Neutrophil (primary cell): ENCODE measurements around the gene MUC5B.

Source experiments
- H3K27ac ChIP-seq: fragments of 200-600 bp; sonication (generic); 2 replicates; pipeline ENCODE4 v1.5.1; 2016; ENCODE audit warnings: mild to moderate bottlenecking, moderate library complexity
- H3K27me3 ChIP-seq: fragments of 200-600 bp; sonication (generic); 2 replicates; pipeline ENCODE4 v1.6.0; 2016; ENCODE audit warnings: mild to moderate bottlenecking
- H3K36me3 ChIP-seq: fragments of 200-600 bp; sonication (generic); 2 replicates; pipeline ENCODE4 v1.5.1; 2017
- H3K4me1 ChIP-seq, 2 experiments: fragments of 200-600 bp in 1 of 2; sonication (generic) in 1 of 2; 1 replicate in 1 of 2; 2 replicates in 1 of 2; pipeline versions ENCODE4 v1.5.1 to v1.6.1; 2013 to 2016; ENCODE audit warnings: low read depth in 1 of 2, low read length in 1 of 2, mild to moderate bottlenecking in 1 of 2, moderate library complexity in 1 of 2; ENCODE audit not compliant: control insufficient read depth in 1 of 2, insufficient read depth in 1 of 2
- H3K4me3 ChIP-seq, 2 experiments: fragments of 200-600 bp in 1 of 2; sonication (generic) in 1 of 2; 1 replicate in 1 of 2; 2 replicates in 1 of 2; pipeline ENCODE4 v1.5.1; 2013 to 2016; ENCODE audit warnings: low read depth in 1 of 2, low read length in 1 of 2, mild to moderate bottlenecking in 1 of 2, moderate library complexity in 1 of 2
- H3K9me3 ChIP-seq: fragments of 200-600 bp; sonication (generic); 2 replicates; pipeline ENCODE4 v1.5.1; 2016
- CTCF ChIP-seq: fragments of 200-600 bp; sonication (generic); IDR thresholded peaks from 2 replicates; pipeline ENCODE4 v1.5.1; 2016; ENCODE audit warnings: antibody characterized with exemption

The MUC5B gene

GRCh38 chr11:1224491-1225385 is 1.9 kb downstream of the MUC5B start:
- H3K9me3 ChIP-seq = no peaks in the 10 kb centered on the region
- no peak overlapping the region for H3K4me3 ChIP-seq
- H3K27ac ChIP-seq = no peak overlapping the region
- H3K36me3 ChIP-seq = no peaks in the 10 kb centered on the region
- H3K27me3 ChIP-seq = peaks cover 37% of the 10 kb centered on the region
- no peak for TF ChIP-seq CTCF
- H3K4me1 ChIP-seq = no peaks in the 10 kb centered on the region

GRCh38 chr11:1225386-1226225 is 2.7 kb downstream of the MUC5B start:
- Histone ChIP-seq H3K9me3 (no peaks in the 10 kb centered on the region), H3K36me3 (no peaks in the 10 kb centered on the region), H3K27ac (no peak overlapping the region), H3K4me1 (no peaks in the 10 kb centered on the region), H3K4me3 (no peak overlapping the region), H3K27me3 (peaks cover 29% of the 10 kb centered on the region)
- TF ChIP-seq CTCF = no peak

- peaks cover 22% of the 10 kb centered on the region for H3K27me3 ChIP-seq
- no peak overlapping the region for H3K27ac ChIP-seq
- no peaks in the 10 kb centered on the region for H3K4me1 ChIP-seq
- no peaks in the 10 kb centered on the region for H3K9me3 ChIP-seq
- TF ChIP-seq CTCF = no peak
- no peak overlapping the region for H3K4me3 ChIP-seq
- no peaks in the 10 kb centered on the region for H3K36me3 ChIP-seq
These were observed 3.5 kb downstream of the MUC5B start for GRCh38 chr11:1226226-1226985.

GRCh38 chr11:1226986-1227550 is 4.2 kb downstream of the MUC5B start:
- Histone ChIP-seq H3K36me3 (no peaks in the 10 kb centered on the region), H3K9me3 (no peaks in the 10 kb centered on the region), H3K27me3 (peaks cover 22% of the 10 kb centered on the region), H3K4me1 (no peaks in the 10 kb centered on the region), H3K4me3 (no peak overlapping the region), H3K27ac (no peak overlapping the region)
- TF ChIP-seq CTCF = no peak

GRCh38 chr11:1227551-1228100 is 4.8 kb downstream of the MUC5B start:
- Histone ChIP-seq H3K4me1 (no peaks in the 10 kb centered on the region), H3K9me3 (no peaks in the 10 kb centered on the region), H3K4me3 (no peak overlapping the region), H3K27me3 (peaks cover 22% of the 10 kb centered on the region), H3K27ac (no peak overlapping the region), H3K36me3 (no peaks in the 10 kb centered on the region)
- no peak for TF ChIP-seq CTCF
